ENCODE measurements around the gene KMT2E.

- no peak for TF ChIP-seq CTCF (conservative IDR thresholded peaks at IDR 0.05; ENCODE audit: low read length)
- TF ChIP-seq EZH2phosphoT487 (IDR thresholded peaks at IDR 0.05; ENCODE audit: borderline replicate concordance, low read depth, low read length) = no peak
Observed at GRCh38 chr7:105131890-105132289, 117.9 kb downstream of the KMT2E start.
